ENCODE results near the gene AP1M2.

DNA sequence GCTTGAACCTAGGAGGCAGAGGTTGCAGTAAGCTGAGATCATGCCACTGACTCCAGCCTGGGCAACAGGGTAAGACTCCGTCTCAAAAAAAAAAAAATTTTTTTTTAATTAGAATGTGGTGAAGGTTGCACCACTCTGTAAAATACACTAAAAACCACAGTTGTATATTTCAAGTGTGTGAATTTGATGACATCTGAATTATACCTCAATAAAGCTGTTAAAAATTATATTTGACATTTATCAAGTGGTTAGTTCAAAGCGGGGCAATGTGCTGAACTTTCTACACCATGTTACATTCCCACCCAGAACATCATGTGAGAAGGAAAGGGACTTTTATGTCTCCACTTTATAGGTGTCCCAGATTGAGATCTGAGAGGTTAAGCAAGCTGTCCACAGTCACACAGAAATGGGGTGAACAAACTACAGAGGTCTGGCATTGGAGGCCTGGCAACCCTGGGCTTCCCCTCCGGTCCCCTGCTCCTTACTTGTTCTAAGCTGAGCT, 63.9 kb downstream of the AP1M2 start:
- TF ChIP-seq POLR2A (IDR thresholded peaks at IDR 0.05) = no peak
- no peak for TF ChIP-seq POLR2AphosphoS5 (IDR thresholded peaks at IDR 0.05)
- TF ChIP-seq, protein P1, sequence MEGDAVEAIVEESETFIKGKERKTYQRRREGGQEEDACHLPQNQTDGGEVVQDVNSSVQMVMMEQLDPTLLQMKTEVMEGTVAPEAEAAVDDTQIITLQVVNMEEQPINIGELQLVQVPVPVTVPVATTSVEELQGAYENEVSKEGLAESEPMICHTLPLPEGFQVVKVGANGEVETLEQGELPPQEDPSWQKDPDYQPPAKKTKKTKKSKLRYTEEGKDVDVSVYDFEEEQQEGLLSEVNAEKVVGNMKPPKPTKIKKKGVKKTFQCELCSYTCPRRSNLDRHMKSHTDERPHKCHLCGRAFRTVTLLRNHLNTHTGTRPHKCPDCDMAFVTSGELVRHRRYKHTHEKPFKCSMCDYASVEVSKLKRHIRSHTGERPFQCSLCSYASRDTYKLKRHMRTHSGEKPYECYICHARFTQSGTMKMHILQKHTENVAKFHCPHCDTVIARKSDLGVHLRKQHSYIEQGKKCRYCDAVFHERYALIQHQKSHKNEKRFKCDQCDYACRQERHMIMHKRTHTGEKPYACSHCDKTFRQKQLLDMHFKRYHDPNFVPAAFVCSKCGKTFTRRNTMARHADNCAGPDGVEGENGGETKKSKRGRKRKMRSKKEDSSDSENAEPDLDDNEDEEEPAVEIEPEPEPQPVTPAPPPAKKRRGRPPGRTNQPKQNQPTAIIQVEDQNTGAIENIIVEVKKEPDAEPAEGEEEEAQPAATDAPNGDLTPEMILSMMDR (IDR thresholded peaks at IDR 0.05) = no peak
